Measurements from ENCODE around the gene PQBP1.
A peak's percentile ranks its signal among the peaks of the same experiment; 100 is the strongest.

Gene PQBP1

GRCh38 chrX:48918643-48919340, 21.1 kb downstream of the PQBP1 start, which contains the start of gene PIM2:
TSS of gene PIM2 (minus strand) at chrX:48919024. CDS start at chrX:48918834, 190 bp downstream.
- H3K4me3 ChIP-seq (ENCODE audit: low read depth, low read length) = peak within 1 kb of the TSS; percentile 63
- peak; percentile 59 for DNase-seq (ENCODE audit: low read depth)

- no peak for DNase-seq (ENCODE audit: low read depth)
- H3K4me3 ChIP-seq (ENCODE audit: low read depth, low read length) = peak overlapping the region; percentile 63
Measured at GRCh38 chrX:48919360-48919841, 21.7 kb downstream of the PQBP1 start.

GRCh38 chrX:48919947-48920717, 22.4 kb downstream of the PQBP1 start:
- H3K4me3 ChIP-seq (ENCODE audit: low read depth, low read length) = no peak overlapping the region

GRCh38 chrX:48920718-48921104, 23.0 kb downstream of the PQBP1 start:
- no peak for DNase-seq (ENCODE audit: low read depth)
- no peak overlapping the region for H3K4me3 ChIP-seq (ENCODE audit: low read depth, low read length)

More at GRCh38 chrX:48919947-48920717, 22.4 kb downstream of the PQBP1 start:
- no peak for DNase-seq (ENCODE audit: low read depth)

DNA sequence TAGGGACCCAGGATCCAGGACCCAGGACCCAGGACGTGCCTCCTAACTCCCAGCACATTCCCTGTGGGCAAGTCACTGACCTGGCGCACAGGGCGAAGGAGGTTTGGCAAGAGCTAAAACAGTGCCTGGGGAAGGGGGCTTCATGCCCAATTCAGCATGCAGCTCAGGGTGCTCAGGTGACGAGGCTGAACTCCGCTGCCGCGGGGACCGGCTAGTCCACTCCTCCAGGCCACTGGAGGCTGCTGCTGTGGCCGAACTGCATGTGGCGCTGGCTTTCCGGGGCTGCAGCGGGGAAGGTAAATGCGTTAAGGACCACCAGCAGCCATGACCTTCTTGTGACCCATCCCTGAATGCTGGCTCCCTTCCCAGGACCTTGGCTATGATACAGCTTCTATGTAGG, 26.0 kb downstream of the PQBP1 start:
- no peak overlapping the region for H3K4me3 ChIP-seq (ENCODE audit: low read depth, low read length)
- DNase-seq (ENCODE audit: low read depth) = no peak

DNA sequence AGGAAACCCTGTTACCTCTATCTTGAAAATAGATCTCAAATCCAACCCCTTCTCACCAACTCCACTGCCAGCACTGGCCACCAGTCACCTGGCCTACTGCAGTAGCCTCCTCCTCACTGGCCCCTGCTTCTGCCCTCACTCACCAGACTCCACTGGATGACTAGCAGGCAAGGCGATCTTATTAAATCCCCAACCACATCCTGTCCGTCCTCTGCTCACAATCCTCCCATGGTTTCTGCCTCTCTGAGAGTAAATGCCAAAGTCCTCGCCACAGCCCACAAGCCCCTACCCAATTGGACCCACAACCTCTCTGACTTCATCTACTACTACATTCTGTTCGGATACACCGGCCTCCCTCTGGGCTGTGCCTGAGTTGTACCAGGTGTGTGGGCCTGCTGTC, 26.5 kb downstream of the PQBP1 start:
- no peak overlapping the region for H3K4me3 ChIP-seq (ENCODE audit: low read depth, low read length)
- no peak for DNase-seq (ENCODE audit: low read depth)

GRCh38 chrX:48927123-48927522, 29.4 kb downstream of the PQBP1 start:
- DNase-seq (ENCODE audit: low read depth) = no peak
- H3K4me3 ChIP-seq (ENCODE audit: low read depth, low read length) = no peak overlapping the region

- DNase-seq (ENCODE audit: low read depth) = no peak
Measured at GRCh38 chrX:48927736-48928382, 30.1 kb downstream of the PQBP1 start.

DNA sequence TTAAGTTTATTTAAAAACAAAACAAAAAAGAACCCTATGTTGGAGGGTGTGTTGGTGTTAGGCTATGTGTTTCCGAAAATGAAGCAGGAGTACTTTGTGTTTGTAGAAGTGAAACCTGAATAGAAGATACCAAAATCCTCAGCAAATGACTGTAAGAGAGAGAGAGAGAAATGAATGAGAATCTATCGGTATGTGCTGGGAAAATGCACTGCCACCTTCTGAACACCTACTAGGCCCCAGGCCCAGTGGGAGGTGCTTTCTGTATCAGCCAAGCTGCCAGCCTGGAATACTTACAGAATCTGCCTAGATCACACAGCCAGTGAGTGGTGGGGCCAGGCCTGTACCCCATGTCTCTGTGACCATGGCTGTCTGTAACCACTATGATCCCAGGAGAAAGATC, 36.0 kb downstream of the PQBP1 start:
- no peak for DNase-seq (ENCODE audit: low read depth)
- no peak overlapping the region for H3K4me3 ChIP-seq (ENCODE audit: low read depth, low read length)

More at GRCh38 chrX:48927736-48928382, 30.1 kb downstream of the PQBP1 start:
- no peak overlapping the region for H3K4me3 ChIP-seq (ENCODE audit: low read depth, low read length)

- DNase-seq (ENCODE audit: low read depth) = no peak
- H3K4me3 ChIP-seq (ENCODE audit: low read depth, low read length) = no peak overlapping the region
Measured at GRCh38 chrX:48934581-48935300, 37.0 kb downstream of the PQBP1 start.

- H3K4me3 ChIP-seq (ENCODE audit: low read depth, low read length) = no peak overlapping the region
- DNase-seq (ENCODE audit: low read depth) = no peak
Measured at GRCh38 chrX:48935301-48935670, 37.6 kb downstream of the PQBP1 start.

DNA sequence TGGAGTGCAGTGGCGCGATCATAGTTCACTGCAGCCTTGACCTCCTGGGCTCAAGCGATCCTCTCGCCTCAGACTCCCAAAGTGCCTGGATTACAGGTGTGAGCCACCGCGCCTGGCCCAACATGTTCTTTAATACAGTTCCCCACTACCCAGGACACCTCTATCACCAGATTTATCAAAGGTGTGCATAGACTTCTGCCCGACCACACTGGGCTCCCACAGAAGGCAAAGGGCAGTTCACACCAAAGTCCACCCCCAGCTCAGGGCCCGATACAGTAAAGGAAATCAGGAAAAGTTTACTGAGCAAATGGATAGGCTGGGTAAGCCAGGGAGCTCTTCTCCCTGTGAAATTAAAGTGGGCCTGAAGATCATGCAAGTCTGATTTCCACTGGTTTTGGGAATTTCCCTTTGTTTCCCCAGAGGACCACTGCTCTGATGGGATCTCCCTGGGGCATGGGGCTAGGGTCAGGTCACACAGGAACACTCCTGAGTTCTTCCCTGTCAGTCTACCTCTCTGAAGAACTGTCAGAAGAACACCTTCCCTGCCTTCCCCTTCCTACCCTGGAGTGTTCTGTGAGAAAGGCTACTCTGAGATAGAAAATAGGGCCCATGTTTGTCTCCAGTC, 38.8 kb downstream of the PQBP1 start:
- DNase-seq (ENCODE audit: low read depth) = no peak
- no peak overlapping the region for H3K4me3 ChIP-seq (ENCODE audit: low read depth, low read length)

DNA sequence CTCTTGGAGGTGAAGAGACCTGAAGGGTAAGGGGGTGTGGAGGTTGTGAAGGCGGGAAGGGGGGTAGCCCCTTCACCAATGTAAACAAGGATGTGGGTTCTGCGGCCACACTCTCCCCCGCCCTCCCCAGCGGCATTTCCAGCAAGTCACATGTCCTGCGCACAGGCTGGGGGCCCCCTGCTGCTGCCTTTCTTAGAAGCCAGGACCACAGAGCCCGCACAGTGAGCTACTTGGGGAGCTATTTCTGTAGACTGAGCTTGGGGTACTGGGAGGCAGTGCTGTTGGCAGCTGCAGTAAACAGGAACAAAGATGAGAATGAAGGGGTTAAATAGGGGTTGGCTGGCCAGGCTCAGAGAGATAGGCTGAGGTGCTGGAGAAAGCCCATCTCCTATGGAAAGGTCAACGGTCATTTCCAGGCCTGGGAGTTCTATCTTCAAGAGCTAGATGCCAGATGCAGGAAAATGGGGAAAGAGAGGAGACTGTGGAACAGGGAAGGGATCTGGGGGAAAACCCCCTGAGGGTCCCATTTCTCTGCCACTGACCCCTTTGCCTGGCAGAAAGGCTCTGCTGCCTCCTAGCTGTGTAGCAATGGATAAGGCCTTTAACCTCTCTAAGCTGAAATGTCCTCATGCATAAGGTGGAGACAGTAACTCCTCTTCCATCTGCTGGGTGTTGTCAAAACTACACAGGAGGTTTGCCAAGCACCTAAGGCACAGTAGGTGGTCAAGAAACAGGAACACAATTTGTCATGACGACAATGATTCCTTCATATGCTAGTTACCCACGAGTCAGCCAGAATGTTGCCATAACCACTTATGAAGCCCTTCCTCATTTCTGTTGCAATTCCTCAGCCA, 39.6 kb downstream of the PQBP1 start:
- DNase-seq (ENCODE audit: low read depth) = no peak
- no peak overlapping the region for H3K4me3 ChIP-seq (ENCODE audit: low read depth, low read length)

- H3K4me3 ChIP-seq (ENCODE audit: low read depth, low read length) = no peak overlapping the region
- no peak for DNase-seq (ENCODE audit: low read depth)
Measured at GRCh38 chrX:48938721-48939425, 41.1 kb downstream of the PQBP1 start.

DNA sequence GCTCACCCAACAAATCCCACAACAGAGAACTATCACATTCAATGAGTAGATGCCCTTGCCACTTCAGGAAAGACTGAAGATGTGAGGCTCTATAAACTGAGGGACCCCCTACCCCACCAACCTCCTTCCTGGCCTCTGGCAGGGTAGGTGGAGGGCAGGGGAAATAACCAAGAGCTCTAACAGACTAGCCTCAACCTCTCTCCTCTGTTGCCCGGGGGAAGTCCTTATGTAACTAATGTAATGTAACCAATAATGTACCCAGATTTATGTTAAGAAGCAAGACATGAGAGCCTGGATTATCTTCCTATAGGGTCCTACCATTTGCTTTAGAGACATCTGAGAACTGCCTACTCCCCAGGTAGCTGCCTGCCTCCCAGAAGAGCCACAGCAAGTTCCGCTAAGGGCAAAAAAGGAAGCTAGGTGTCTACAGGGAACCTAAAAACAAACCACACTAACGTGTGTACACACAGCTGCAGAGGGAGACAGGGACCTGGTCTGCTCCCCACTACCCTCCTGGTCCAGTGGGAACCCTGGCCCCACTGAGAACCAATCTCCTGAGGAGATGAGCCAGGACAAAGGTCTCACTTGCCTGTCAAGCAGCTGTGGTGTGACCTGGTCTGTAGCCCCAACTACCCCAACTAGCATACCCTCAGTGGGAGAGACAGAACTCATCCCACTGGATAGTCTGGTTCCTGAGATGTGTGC, 41.9 kb downstream of the PQBP1 start:
- H3K4me3 ChIP-seq (ENCODE audit: low read depth, low read length) = no peak overlapping the region
- DNase-seq (ENCODE audit: low read depth) = no peak

GRCh38 chrX:48940404-48940955, 42.8 kb downstream of the PQBP1 start:
- no peak overlapping the region for H3K4me3 ChIP-seq (ENCODE audit: low read depth, low read length)
- DNase-seq (ENCODE audit: low read depth) = no peak

DNA sequence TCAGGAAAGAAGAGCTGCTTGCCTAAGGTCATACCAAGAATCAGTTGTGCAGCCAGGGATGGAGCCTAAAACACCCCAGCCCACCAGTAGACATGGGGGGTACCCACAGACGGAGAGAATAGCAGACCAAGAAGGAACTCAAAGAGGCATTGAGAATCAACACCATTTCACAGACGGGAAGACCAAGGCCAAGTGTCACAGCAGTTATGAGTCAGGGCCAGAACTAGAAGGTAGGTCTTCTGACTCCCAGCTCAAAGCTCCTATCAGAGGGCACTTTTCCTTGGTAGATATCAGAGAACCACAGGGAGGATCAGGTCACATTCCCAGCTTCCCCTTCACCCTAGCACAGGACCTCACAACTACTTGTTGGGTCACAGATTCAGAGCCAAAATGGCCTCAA, 45.2 kb downstream of the PQBP1 start:
- no peak overlapping the region for H3K4me3 ChIP-seq (ENCODE audit: low read depth, low read length)
- DNase-seq (ENCODE audit: low read depth) = no peak

Measured in skeletal muscle cell (primary cell).